DMS153 treated with DMSO at 0.1 percent for 48 hours (cell line): ENCODE results near the gene DNAJB8.

Experiments
- DNase-seq: peaks from one replicate; lab custom pipeline; 2025; ENCODE audit not compliant: unreplicated experiment; lab: John Stamatoyannopoulos, UW

The DNAJB8 gene

DNA sequence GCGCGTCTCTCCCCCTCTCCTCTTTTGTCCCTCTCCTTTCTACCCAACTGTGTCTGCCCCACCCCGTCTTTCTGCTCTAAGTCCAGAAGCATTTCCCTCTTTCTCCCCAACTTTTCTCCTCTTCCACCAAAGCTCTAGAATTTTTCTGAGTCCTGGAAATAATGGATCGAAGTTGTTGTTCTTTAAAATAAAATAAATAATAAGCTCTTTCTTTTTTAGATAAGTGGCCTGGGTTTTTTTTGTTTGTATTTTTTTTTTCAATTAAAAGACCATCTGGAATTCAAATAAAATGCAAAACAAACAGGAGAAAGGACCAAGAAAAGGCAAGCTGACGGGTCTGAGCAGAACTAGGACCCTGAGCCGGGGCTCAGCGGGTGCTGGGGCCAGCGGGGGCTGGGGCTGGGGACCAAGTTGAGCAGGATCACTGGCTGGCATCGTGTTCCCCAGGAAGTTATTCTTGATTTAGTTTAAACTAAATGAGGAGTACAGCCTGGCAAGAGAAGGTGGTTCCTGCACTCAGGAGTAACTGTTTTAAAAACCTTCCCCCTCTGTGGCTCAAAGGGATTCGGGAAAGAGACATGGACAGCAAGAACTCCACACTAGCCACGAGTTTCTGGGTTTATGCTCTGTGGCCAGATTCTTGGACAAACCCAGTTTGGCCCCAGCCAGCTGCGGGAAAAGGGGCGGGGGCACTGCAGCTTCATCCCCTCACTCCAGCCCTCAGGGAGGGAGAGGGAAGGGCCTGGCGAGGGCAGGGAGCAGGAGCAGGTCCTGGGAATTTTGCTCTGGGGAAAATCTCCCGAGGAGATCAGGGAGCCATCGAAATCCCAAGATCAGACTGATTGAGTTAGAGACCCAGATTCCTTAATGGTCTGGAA, 18.0 kb upstream of the DNAJB8 start:
- DNase-seq, result no peak

DNA sequence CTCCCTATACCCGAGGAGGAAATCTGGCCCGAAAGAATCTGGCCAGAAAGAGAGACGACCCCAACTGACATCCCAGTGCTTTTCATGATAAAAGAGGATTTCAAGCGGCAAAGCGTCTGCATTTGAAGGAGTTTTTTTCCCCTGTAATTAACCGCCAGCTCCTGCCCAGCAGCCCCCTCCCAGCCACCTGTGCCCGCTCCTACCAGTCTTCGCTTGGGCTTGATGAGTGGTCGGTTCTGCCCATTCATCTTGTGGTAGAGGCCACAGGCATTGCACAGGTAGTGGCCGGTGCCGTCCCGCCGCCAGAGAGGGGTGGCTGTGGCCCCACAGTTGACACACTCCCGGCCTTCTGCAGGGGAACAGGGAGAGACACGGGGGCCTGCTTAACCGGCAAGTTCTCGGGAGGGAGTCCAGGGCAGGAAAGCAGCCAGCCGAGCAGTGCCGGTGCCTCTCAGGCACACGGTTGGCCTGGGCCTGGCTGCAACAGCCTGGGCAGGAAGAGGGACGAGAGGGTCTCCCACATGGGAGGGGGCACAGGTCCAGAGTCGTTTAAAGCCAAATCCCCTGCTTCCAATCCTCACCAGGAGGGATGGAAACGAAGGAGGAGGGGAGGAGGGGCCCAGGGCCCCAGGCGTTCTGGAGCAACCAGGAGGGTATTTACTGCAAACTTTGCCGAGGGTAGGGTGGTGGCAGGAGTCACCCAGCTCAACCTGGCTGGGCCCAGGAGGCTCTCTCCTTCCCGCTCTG, 17.1 kb upstream of the DNAJB8 start:
- DNase-seq, result no peak

GRCh38 chr3:128482666-128483656, 16.3 kb upstream of the DNAJB8 start:
- no peak for DNase-seq

GRCh38 chr3:128482175-128482574, 15.5 kb upstream of the DNAJB8 start:
- DNase-seq, result no peak

DNA sequence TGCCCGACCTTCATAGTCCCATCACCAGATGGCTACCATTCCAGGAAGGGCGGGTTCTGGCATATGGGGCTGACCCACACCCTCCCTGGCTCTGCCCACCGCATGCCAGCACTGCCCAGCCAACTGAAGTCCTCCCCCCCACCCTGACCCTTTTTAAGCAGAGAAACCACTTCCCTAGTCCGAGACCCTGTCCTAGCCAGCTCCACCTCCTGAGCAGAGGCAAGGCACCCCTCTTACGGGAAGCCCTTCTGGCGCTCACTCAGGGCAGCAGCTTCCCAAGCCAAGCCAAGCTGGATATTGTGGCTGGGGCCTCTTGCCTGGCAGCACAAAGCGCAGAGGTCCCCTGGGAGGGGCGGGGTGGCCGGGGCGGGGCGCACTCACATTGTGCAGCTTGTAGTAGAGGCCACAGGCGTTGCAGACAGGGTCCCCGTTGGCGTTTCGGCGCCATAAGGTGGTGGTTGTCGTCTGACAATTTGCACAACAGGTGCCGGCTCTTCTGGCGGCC, 14.8 kb upstream of the DNAJB8 start:
- DNase-seq, result no peak

DNA sequence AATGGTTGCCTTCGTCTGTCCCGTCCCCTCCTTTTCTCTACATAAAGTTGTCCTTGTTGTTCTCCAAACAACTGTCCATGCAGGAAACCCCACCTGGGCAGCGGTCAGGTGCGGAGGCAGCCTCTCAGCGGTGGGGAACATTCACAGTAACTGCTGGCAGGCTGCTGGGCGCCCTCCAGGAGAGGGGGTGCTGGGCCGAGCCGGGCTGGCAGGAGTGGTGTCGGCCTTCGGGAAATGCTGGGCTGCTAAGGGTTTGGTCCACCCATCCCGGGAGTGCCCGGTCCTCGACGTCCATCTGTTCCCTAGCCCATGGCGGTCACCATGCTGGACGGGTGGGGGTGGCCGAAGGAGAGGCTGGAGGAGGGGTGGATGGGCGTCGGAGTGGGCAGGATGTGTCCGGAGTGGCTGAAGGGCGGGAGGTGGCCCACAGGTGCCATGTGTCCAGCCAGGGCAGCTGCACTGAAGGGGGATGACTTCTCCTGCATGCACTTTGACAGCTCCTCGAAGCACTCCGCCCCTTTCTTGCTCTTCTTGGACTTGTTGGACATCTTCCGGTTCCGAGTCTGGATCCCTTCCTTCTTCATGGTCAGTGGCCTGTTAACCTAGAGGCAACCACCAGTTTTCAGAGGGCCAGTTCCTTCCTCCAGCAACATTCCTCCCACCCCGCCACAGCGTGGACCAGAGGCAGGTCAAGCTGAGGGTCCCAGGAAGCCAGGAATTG, 14.2 kb upstream of the DNAJB8 start:
- DNase-seq, result no peak

GRCh38 chr3:128480278-128480677, 13.6 kb upstream of the DNAJB8 start:
- DNase-seq, result no peak

DNA sequence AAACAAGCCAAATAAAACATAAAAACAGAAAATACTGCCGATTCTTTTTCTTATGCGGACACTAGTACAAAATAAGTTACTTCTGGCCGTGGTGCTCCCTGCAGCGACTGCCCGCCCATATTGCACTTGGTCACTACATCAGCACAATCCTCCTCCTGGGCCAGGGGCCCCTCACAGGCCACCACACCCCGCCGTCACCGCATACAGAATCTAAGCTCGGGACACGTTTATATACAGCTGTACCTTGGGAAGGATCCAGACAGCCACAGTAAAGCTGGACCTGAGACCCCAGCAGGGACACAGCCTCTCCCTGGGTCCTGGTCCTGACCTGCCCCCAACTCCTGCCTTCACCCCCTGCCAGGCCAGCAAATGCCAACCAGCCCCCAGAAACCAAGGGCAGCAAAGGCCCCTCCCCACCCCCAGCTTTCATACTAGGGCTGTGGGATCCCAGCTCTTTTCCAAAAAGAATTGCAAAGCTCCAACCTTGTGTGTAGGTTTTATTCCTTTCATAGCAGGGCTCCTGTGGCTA, 12.9 kb upstream of the DNAJB8 start:
- no peak for DNase-seq

DNA sequence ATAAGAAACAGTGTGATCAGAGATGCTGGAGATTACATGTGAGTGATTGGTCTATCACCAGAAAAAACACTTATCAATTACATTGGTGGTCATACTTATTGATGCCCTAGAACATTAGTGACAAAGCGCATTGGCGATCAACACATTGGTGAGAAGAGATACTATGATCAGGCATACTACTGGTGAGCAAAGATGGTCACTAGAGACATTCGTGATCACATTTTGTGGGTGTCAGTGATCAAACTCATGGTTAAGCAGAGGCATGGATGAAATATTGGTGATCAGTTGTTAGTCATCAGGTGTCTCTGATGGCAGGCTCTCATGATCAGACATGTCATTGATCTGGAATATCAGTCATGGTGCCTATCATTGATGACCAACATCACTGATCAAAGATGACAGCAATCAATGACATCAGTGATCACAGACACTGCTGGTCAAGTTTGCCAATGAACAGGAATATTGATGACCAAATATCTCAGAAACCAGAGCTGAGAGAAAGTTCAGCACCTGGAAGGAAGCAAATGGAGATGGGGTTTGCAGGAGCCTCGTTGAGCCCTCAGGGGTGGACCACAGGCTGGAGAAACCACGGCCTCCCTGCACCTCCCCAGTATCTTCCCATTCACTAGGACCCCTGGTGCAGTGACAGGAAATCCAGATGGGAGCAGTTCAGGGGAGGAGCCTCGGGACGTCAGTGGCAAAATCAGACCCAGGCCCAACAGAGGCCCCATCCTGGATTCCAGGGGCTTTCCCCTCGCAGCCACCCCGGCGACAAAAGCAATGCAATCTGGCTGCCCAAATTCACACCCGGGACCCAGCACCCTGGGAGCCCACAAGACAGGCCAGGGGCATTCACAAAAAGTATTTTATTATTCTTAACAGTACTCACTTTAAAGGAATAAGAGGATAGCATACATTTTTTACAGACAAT, 12.2 kb upstream of the DNAJB8 start:
- no peak for DNase-seq

GRCh38 chr3:128476659-128477058, 10.0 kb upstream of the DNAJB8 start:
- no peak for DNase-seq

GRCh38 chr3:128475355-128475754, 8.7 kb upstream of the DNAJB8 start:
- no peak for DNase-seq

DNA sequence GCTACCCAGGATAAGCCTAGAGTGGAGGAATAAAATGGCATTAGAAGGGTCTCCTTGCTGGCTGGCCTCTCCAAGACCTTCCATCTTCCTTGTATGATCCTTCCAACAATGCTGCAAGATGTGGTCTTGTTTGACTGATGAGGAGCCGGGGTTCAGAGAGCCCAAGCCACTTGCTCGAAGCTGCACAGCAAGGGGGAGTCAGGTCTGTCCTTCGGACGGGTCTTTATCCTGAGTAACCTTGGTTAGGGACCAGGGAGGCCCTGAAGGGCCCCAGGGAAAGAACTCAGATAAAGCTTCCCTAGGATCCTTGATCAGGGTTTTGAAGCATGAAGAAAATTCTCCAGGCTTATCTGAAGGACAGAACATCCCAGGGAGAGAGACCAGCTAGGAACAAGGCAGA, 7.0 kb upstream of the DNAJB8 start:
- DNase-seq, result no peak

DNA sequence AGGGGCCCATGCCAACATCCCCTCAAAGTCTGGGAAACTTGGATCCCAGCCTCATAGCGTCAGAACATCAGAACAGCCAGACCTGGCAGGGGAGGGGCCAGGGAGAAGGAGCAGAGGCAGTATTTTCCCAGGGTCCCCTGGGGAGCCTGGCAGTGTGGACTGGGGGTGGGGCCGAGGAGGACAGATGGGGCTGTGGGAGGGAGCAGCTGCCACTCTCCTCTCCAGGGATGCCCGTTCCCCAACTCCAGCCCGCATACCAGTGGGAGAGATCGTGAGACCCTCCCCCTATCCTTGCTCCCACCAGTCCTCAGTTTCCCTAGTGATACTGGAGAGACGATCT, 6.5 kb upstream of the DNAJB8 start:
- DNase-seq, result no peak

GRCh38 chr3:128472449-128473179, 5.9 kb upstream of the DNAJB8 start:
- DNase-seq, result no peak

- DNase-seq, result no peak
These were observed 5.0 kb upstream of the DNAJB8 start for GRCh38 chr3:128471720-128472119.

- DNase-seq, result no peak
These were observed 4.4 kb upstream of the DNAJB8 start for GRCh38 chr3:128471110-128471509.

DNA sequence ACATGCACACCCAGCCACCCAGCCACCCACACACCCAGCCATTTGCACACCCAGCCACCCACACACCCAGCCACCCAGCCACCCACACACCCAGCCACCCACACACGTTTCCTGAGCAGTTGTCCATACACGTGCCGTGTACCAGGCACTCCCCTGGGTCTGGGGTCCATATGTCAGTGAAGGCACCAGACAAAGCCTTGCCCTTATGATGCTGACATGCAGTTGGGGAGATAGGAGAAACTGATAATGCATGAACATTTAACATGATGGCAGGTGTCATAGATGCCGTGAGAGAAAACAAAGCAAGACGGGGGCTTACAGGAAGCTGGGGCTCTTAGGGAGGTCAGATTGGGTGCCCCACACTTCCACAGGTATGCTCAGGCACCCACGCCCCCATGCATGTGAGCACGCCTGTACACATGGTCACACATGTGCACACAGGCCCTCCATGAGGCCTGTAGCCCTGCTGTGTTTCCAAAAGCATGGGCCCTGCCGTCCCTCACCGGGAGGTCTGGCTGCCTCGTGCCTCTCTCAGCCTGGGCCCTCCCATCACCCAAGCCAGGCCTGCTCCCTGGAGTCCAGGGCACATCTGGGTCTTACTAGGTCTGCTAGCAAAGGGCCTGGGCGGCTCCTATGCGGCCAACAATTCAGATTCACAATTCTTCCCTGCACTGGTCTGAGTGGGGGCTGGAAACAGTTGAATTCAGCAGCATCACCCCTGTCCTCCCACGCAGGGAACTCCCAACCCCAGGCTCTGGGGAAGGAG, 3.6 kb upstream of the DNAJB8 start:
- no peak for DNase-seq

GRCh38 chr3:128469556-128469955, 2.9 kb upstream of the DNAJB8 start:
- DNase-seq, result no peak
